ENCODE measurements around the gene ARHGEF17. TPM values are rescaled to one million over a fixed set of nuclear protein-coding genes. Genes with fewer than 3 reads are reported as not detected.

Gene ARHGEF17
- total RNA-seq, 1 donor from 2014 or later: 77.0 TPM

GRCh38 chr11:73388265-73389133 is 80.4 kb downstream of the ARHGEF17 start:
- Mint-ChIP-seq H3K4me1 (ENCODE audit: low read depth) (peaks cover 13% of the 10 kb centered on the region), H3K27me3 (no peaks in the 10 kb centered on the region), H3K9me3 (ENCODE audit: low read depth) (no peaks in the 10 kb centered on the region), H3K36me3 (ENCODE audit: insufficient read depth) (no peaks in the 10 kb centered on the region), H3K27ac (no peak overlapping the region), H3K4me3 (ENCODE audit: low read depth) (no peak overlapping the region)
- no peak for TF ChIP-seq CTCF (IDR thresholded peaks at IDR 0.05; ENCODE audit: unreplicated experiment)
- no peak for DNase-seq (ENCODE audit: low spot score, unreplicated experiment)

GRCh38 chr11:73389134-73389525 is 81.1 kb downstream of the ARHGEF17 start:
- Mint-ChIP-seq H3K27me3 (no peaks in the 10 kb centered on the region), H3K27ac (no peak overlapping the region), H3K4me3 (ENCODE audit: low read depth) (no peak overlapping the region), H3K9me3 (ENCODE audit: low read depth) (no peaks in the 10 kb centered on the region), H3K4me1 (ENCODE audit: low read depth) (peaks cover 13% of the 10 kb centered on the region), H3K36me3 (ENCODE audit: insufficient read depth) (no peaks in the 10 kb centered on the region)
- DNase-seq (ENCODE audit: low spot score, unreplicated experiment): no peak
- no peak for TF ChIP-seq CTCF (IDR thresholded peaks at IDR 0.05; ENCODE audit: unreplicated experiment)

- no peaks in the 10 kb centered on the region for H3K36me3 Mint-ChIP-seq (ENCODE audit: insufficient read depth)
- H3K9me3 Mint-ChIP-seq (ENCODE audit: low read depth): no peaks in the 10 kb centered on the region
- no peak overlapping the region for H3K27ac Mint-ChIP-seq
- TF ChIP-seq CTCF (IDR thresholded peaks at IDR 0.05; ENCODE audit: unreplicated experiment): no peak
- no peaks in the 10 kb centered on the region for H3K27me3 Mint-ChIP-seq
- DNase-seq (ENCODE audit: low spot score, unreplicated experiment): no peak
- H3K4me1 Mint-ChIP-seq (ENCODE audit: low read depth): peaks cover 12% of the 10 kb centered on the region
- H3K4me3 Mint-ChIP-seq (ENCODE audit: low read depth): no peak overlapping the region
These were observed 81.8 kb downstream of the ARHGEF17 start for GRCh38 chr11:73389916-73390315.

- Mint-ChIP-seq H3K4me1 (ENCODE audit: low read depth) (peaks cover 5% of the 10 kb centered on the region), H3K27ac (no peak overlapping the region), H3K4me3 (ENCODE audit: low read depth) (no peak overlapping the region), H3K27me3 (no peaks in the 10 kb centered on the region), H3K9me3 (ENCODE audit: low read depth) (no peaks in the 10 kb centered on the region), H3K36me3 (ENCODE audit: insufficient read depth) (no peaks in the 10 kb centered on the region)
- DNase-seq (ENCODE audit: low spot score, unreplicated experiment): no peak
- no peak for TF ChIP-seq CTCF (IDR thresholded peaks at IDR 0.05; ENCODE audit: unreplicated experiment)
These were observed 82.8 kb downstream of the ARHGEF17 start for GRCh38 chr11:73390601-73391565.

GRCh38 chr11:73391665-73392064 is 83.6 kb downstream of the ARHGEF17 start:
- Mint-ChIP-seq H3K27me3 (no peaks in the 10 kb centered on the region), H3K27ac (no peak overlapping the region), H3K36me3 (ENCODE audit: insufficient read depth) (no peaks in the 10 kb centered on the region), H3K4me3 (ENCODE audit: low read depth) (no peak overlapping the region), H3K4me1 (ENCODE audit: low read depth) (peaks cover 4% of the 10 kb centered on the region), H3K9me3 (ENCODE audit: low read depth) (no peaks in the 10 kb centered on the region)
- no peak for DNase-seq (ENCODE audit: low spot score, unreplicated experiment)
- no peak for TF ChIP-seq CTCF (IDR thresholded peaks at IDR 0.05; ENCODE audit: unreplicated experiment)

Measured in progenitor cell of endocrine pancreas (in vitro differentiated cells).